Fibroblast of peridontal ligament (primary cell): ENCODE measurements around the gene FKBP1A.
A peak's percentile ranks its signal among the peaks of the same experiment; 100 is the strongest.

Source experiments
- DNase-seq: peaks from one replicate; pipeline ENCODE4 v3.0.0-alpha.2; 2010; ENCODE audit errors: extremely low read depth

Gene FKBP1A

GRCh38 chr20:1392693-1393506 lies at the start of gene FKBP1A:
TSS of gene FKBP1A (minus strand) at chr20:1393054. CDS start at chr20:1392998, 56 bp downstream.
- DNase-seq = peak; percentile 81

DNA sequence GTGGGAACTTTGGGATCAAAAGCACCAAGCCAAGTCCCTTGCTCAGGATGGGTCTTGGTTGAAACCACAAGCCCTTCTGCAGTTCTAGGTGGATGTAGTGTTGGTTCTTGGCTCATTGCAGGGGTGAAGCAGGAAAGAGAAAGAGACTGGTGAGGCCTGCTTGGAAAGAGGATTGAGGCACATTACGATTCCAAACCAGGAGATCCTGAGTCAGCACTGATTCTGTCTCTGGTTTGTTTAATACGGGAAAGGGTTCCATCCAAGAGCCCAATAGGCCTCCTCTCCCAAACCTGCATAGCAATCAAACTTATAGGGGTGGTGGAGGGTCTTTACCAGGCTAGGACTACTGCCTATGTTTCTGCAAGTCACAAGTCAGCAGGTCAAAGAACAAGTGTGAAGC lies 49.5 kb upstream of the FKBP1A start:
- DNase-seq = no peak

GRCh38 chr20:1441133-1441532 lies 48.3 kb upstream of the FKBP1A start:
- DNase-seq = no peak

DNA sequence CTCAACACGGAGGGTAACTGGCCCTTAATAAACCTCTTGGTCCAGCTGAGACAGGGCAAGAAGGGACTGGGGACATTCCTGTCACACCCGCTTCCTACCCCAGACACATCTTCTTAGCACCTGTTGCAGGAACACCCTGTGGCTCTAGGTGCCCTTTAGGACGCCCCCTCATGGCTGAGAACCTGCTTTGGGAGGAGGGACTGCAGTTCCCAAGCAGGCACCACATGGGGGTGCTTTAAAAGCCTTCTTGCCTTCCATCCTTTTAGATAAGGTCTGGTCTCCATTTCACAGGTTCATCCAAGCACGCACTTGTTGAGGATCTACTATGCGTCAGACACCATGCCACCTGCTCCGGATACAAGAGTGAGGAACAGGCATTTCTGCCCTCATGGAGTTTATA lies 47.2 kb upstream of the FKBP1A start:
- no peak for DNase-seq

DNA sequence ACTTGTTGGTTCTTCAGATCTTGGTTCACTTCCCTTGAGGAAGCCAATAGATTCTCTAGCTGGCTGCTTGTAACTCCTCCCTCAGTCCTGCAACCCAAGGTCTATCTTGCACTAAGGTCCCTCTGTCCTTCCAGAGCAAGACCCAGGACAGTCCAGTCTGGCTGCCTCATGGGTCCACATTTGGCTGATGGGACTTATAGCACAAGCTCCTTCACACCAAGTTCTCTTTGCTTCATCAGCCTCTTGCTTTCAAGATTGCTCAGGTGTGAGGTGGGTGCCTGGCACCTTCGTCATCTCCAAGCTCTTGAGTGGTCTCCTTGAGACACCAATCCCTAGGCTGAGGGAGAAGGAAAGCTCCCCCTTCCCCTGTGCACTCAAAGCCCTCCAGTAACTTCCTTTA lies 45.5 kb upstream of the FKBP1A start:
- DNase-seq = no peak

DNA sequence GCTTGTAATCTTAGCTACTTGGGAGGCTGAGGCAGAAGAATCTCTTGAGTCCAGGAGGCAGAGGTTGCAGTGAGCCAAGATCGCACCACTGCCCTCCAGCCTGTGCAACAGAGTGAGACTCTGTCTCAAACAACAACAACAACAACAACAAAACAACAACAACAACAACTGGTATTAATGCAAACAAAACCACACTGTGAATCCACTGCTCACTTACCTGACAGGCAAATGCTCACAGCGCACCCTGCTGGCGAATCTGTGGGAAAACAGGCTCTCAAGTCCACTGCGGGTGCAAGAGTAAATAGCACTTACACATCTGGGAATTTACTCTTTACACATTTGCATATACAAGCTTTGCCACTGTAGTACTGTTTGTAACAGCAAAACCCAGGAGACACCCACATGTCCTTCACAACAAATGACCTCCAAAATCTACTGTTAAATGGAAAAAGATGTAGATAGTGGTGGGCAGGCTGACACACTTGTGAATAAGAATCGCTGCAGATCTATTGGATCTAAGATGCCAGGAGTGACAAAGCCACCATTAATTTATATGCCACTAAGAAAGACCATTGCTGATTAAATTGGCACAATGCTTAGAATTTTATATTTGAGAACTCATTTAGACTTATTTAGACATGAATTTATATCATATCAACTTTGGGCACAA lies 44.5 kb upstream of the FKBP1A start:
- peak; percentile 86 for DNase-seq

DNA sequence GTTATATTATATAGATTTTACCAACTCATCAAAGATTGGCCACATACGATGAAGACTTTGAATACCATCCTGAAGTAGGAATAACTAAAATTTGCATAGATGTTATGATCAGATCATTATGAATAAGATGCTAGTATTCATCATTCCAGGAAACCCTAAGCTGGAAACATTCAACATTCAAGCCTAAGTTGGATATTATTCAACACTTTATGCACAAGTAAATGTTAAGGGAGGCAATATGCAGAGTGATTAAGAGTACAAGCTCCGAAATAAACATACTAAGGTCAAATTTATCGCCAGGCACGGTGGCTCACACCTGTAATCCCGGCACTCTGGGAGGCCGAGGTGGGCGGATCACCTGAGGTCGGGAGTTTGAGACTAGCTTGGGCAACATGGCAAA lies 43.4 kb upstream of the FKBP1A start:
- DNase-seq = no peak

GRCh38 chr20:1435337-1435699 lies 42.5 kb upstream of the FKBP1A start:
- no peak for DNase-seq

GRCh38 chr20:1434571-1435336 lies 41.9 kb upstream of the FKBP1A start:
- DNase-seq = peak; percentile 90

GRCh38 chr20:1431158-1431557 lies 38.3 kb upstream of the FKBP1A start:
- no peak for DNase-seq

GRCh38 chr20:1430004-1430451 lies 37.2 kb upstream of the FKBP1A start:
- peak; percentile 92 for DNase-seq

DNA sequence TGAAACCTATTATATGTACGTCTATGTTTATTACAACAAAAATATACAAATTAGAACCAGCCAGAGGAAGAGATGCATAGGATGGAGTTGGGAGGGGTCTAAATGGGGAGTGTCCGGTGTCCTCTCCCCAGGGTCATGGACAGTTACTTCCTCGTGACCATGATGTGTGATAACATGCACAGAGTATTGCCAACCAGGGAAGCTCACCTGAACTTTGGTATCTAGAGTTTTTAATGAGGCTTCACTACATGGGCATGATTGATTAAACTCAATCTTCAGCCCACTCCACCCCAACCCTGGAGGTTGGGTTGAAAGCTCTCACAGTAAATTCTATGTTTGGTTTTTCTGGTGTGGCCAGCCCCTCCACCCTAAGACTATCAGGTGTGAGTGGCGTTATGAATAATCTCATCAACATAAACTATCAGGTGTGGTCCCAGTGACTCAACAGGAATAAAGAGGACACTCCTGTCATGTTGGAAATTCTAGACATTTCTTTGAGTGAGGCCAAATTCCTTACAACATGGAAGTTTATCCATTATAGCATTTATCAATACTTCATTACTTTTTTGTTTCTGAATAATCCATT lies 36.4 kb upstream of the FKBP1A start:
- DNase-seq = no peak

DNA sequence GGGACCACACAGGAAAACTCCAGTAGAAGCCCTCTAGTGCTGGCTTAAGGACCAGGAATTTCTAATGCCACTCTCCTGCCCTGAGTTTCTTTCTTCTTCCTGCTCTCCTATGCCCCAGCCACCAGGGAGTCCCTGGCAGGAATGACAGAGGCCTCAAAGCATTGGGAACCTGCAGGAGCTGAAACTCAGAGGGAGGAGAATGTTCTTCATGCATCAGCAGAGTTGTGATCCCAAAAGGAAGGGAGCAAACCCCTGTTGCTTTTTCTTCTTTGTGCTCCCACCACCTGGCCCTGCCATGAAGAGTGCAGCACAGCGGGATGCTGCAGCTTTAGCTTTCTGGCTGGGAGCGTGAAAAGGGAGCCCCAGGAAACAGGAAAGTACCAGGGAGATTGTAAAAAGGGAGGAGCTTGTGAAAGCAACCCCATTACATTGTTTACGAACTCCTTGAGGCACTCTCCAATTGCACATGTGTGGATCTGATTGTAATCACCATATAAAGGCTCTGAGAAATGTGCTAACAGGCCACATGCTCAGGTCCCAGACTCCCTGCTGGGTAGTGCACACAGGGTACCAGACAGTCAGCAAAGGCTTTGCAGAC lies 34.7 kb upstream of the FKBP1A start:
- peak; percentile 41 for DNase-seq

DNA sequence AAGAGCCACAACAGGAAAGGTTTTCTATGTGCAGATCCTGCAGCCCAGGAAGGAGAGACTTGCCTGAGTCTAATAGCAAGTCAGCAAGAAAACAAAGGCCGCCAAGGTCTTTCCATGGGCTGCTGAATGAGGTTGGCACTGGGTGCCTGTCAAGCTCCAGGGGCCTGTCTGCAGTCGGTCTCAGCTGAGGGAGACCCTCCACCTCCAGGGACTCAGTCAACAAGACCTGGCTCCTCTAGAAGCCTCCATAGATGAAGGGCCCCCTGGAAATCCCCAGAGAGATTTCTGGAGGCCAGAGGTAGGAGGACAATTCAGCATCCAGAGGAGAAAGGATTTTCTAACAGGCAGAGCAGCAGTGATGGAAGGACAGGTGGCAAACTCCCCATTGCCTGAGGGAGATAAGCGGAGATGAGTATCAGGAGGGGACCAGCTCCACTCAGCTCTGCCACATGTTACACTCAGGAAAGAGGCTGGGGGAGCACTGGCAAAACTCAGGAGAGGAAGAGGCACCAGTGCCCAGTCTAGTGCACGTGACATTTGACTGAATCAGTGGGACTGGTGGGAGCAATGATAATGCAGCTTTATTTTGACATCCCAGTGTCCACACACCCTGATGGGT lies 33.5 kb upstream of the FKBP1A start:
- no peak for DNase-seq

DNA sequence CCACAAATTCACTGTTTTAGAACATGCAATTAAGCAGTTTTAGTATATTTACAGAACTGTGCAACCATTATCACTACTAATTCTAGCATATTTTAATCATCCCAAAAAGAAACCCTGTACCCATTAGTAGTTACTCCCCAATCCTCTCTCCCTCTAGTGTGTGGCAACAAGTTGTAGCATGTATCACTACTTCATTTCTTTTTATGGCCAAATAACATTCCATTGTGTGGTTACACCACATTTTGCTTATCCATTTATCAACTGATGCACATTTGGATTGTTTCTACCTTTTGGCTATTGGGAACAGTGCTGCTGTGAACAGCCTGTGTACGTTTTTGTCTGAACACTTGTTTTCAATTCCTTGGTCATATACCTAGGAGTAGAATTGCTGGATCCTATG lies 31.5 kb upstream of the FKBP1A start:
- no peak for DNase-seq

GRCh38 chr20:1423625-1424106 lies 30.8 kb upstream of the FKBP1A start:
- peak; percentile 54 for DNase-seq

- no peak for DNase-seq
Measured at GRCh38 chr20:1423206-1423605, 30.4 kb upstream of the FKBP1A start.

DNA sequence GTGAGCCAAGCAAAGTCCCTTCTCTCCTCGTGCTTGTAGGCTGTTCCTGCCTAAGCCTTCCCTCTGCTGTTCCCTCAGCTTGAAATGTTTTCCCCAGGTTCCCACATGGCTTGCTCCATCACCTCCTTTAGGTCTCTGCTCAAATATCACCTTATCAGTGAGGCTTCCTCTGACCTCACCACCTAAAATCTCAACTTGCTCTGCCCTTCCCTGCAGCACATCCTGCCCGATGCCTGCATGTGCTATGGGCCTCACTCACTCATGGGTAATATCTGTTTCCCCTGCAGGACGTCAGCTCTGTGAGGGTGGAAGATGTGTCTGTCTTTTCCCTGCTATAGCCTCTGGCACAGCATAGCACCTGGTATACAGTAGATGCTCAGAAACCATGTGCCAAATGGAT lies 29.9 kb upstream of the FKBP1A start:
- DNase-seq = no peak

- DNase-seq = no peak
Measured at GRCh38 chr20:1420066-1420465, 27.2 kb upstream of the FKBP1A start.

GRCh38 chr20:1418350-1418749 lies 25.5 kb upstream of the FKBP1A start:
- DNase-seq = peak; percentile 34

DNA sequence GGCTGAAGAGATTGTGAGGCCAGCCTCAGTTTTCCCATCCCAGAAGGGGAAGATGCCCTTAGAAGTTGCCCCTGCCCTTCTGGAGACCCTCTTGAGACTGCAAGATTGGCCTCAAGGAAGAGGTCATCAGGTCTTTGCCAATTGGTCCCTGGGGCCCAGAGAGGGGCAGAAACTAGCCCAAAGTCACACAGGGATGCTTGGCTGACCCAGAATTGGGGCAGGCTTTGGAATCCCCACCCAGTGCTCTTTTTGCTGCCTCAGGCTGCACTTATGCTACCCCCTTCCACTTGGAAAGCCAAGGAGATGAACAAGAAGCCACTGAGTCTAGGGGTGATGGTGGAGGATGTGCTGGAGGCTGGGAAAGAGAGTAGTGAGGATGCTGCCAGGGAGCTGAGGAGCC lies 24.9 kb upstream of the FKBP1A start:
- DNase-seq = no peak
